Subcutaneous preadipocyte (primary cell): ENCODE results near the gene OR8K5. TPM values are rescaled to one million over a fixed set of nuclear protein-coding genes. Genes with fewer than 3 reads are reported as not detected.

Source experiments
- total RNA-seq: library from RNA; depleted of rRNA; stranded (reverse); fragments of >200 nt; gene quantifications from 2 replicates; pipeline ENCODE4 v1.2.3, GENCODE V29; 2012

The OR8K5 gene
- not detected in 2 replicates for total RNA-seq

GRCh38 chr11:56160217-56160616, at the start of gene OR8K5:
OR8K5 (minus strand) TSS chr11:56160317; CDS start chr11:56160317, 0 bp downstream.

DNA sequence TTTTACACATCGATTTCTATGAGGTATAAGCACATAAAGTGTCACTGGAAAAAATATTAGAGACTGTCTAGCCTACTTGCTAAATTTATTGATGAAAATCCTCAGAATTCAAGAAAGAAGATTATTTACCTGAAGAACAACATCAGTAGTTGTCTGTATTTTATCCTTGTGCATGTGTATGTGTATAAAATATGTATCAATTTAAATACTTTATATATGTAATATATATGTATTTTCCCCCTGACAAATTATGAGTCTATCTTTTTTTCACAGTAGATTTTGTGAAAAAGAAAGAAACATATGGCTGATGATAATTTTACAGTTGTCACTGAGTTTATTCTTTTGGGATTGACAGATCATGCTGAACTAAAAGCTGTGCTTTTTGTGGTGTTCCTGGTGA, 16.2 kb upstream of the OR8K5 start, which contains the start of gene OR5J2:
Gene OR5J2 (plus strand): TSS at position 301 of the 400 bp plus-strand sequence. CDS start 0 bp downstream, at position 301.

GRCh38 chr11:56140151-56140661, 19.9 kb downstream of the OR8K5 start, which contains the start of gene OR8J3:
OR8J3 (minus strand) TSS chr11:56140201; CDS start chr11:56137718, 2,483 bp downstream.

DNA sequence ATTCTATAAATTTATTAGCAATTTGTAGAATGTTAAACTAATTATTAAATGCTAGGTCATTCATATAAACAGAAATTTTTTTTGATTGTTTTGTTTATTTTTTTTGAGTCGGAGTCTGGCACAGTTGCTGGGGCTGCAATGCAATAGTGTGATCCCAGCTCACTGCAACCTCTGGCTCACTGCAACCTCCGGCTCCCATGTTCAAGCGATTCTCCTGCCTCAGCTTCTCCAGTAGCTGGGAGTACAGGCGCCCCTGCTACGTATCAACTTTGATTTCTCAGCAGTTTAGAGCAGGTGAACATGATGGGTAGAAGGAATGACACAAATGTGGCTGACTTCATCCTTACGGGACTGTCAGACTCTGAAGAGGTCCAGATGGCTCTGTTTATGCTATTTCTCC, 38.0 kb downstream of the OR8K5 start, which contains the start of gene OR8H3:
Gene OR8H3 (plus strand): TSS at position 301 of the 400 bp plus-strand sequence. CDS start 0 bp downstream, at position 301.

Other genes with a start within 250 kb of the OR8K5 start
- gene OR5W2, start 245.7 kb downstream of the OR8K5 start, total RNA-seq: not detected in 2 replicates
- gene OR5I1, start 223.9 kb downstream of the OR8K5 start, total RNA-seq: not detected in 2 replicates
- gene OR10AG1, start 190.4 kb downstream of the OR8K5 start, total RNA-seq: not detected in 2 replicates
- gene OR5F1, start 165.7 kb downstream of the OR8K5 start, total RNA-seq: not detected in 2 replicates
- gene OR5AS1, start 132.7 kb downstream of the OR8K5 start, total RNA-seq: not detected in 2 replicates
- not detected in 2 replicates for gene OR8I2, start 67.0 kb downstream of the OR8K5 start, total RNA-seq
- not detected in 2 replicates for gene OR8H2, start 56.6 kb downstream of the OR8K5 start, total RNA-seq
- gene OR8H3, start 37.9 kb downstream of the OR8K5 start, total RNA-seq: not detected in 2 replicates
- gene OR8J3, start 20.1 kb downstream of the OR8K5 start, total RNA-seq: not detected in 2 replicates
- not detected in 2 replicates for gene OR5J2, start 16.3 kb upstream of the OR8K5 start, total RNA-seq
- not detected in 2 replicates for gene OR5T2, start 73.9 kb upstream of the OR8K5 start, total RNA-seq
- not detected in 2 replicates for gene OR5T3, start 91.9 kb upstream of the OR8K5 start, total RNA-seq
- not detected in 2 replicates for gene OR5T1, start 113.8 kb upstream of the OR8K5 start, total RNA-seq
- not detected in 2 replicates for gene OR8H1, start 131.9 kb upstream of the OR8K5 start, total RNA-seq
- not detected in 2 replicates for gene OR8K3, start 154.8 kb upstream of the OR8K5 start, total RNA-seq
- not detected in 2 replicates for gene OR8K1, start 185.7 kb upstream of the OR8K5 start, total RNA-seq
- gene OR8J1, start 194.0 kb upstream of the OR8K5 start, total RNA-seq: not detected in 2 replicates
- not detected in 2 replicates for gene OR8U1, start 215.3 kb upstream of the OR8K5 start, total RNA-seq